Right lung (tissue), 10 donors: ENCODE data around the gene ABCC2. TPM values are rescaled to one million over a fixed set of nuclear protein-coding genes. Genes with fewer than 3 reads are reported as not detected.
A peak's percentile ranks its signal among the peaks of the same experiment; 100 is the strongest.
"Not testable (repeated sequence)": the region's sequence is repeated elsewhere in the genome, so short reads cannot be mapped to it uniquely, and the experiment has no call there.

ENCODE experiments used
- DNase-seq, 2 donors: peaks; one replicate each; pipeline ENCODE4 v3.0.0-alpha.2; 2013
- long read RNA-seq, 8 donors: transcript quantifications; one replicate each; lab custom pipeline, GENCODE V29; 2026
- polyA plus RNA-seq, 5 donors: library from polyadenylated mRNA; unstranded; fragments of 120-200 nt; gene quantifications; one replicate each; pipeline versions ENCODE4 v1.2.1 to v1.2.3, GENCODE V29; 2013; ENCODE audit warnings: inconsistent platforms in 1 of 5, low replicate concordance in 1 of 5; ENCODE audit not compliant: insufficient read length in 5 of 5, insufficient read depth in 1 of 5

The ABCC2 gene
- polyA plus RNA-seq = 1 to 10 TPM in 3 of 5 donors, under 1 TPM in 2; 0.78 to 1.5 (median 1.2) TPM
- long read RNA-seq, donor 1, partial matches to known transcripts = 0 of 1 reads
- long read RNA-seq, donor 1, other reads (novel, unspliced or antisense) = 0 of 1 reads
- long read RNA-seq, donor 2 = 0 reads
- long read RNA-seq, donor 3 = 0 reads
- long read RNA-seq, donor 4 = 0 reads
- long read RNA-seq, donor 5 = 0 reads
- long read RNA-seq, donor 6 = 0 reads
- long read RNA-seq, donor 7 = 0 reads
- long read RNA-seq, donor 8 = 0 reads

GRCh38 chr10:99782447-99783286 lies at the start of gene ABCC2:
Gene ABCC2 (plus strand): TSS chr10:99782640. CDS start chr10:99782845, 205 bp downstream.
- DNase-seq = no peak

- DNase-seq = peak in 1 of 2 donors; percentile 12
Measured at GRCh38 chr10:99733366-99733765, 49.1 kb upstream of the ABCC2 start.

- DNase-seq = not testable (repeated sequence)
Measured at GRCh38 chr10:99734111-99734510, 48.3 kb upstream of the ABCC2 start.

GRCh38 chr10:99740260-99740659 lies 42.2 kb upstream of the ABCC2 start:
- no peak for DNase-seq

- no peak for DNase-seq
Measured at GRCh38 chr10:99740933-99741559, 41.4 kb upstream of the ABCC2 start.

- no peak for DNase-seq
Measured at GRCh38 chr10:99742254-99742653, 40.2 kb upstream of the ABCC2 start.

GRCh38 chr10:99742701-99743100 lies 39.7 kb upstream of the ABCC2 start:
- DNase-seq = no peak

- no peak for DNase-seq
Measured at GRCh38 chr10:99743841-99744240, 38.6 kb upstream of the ABCC2 start.

- DNase-seq = not testable (repeated sequence)
Measured at GRCh38 chr10:99746166-99746565, 36.3 kb upstream of the ABCC2 start.

GRCh38 chr10:99748823-99749451 lies 33.5 kb upstream of the ABCC2 start:
- DNase-seq = no peak

- DNase-seq = no peak
Measured at GRCh38 chr10:99750641-99751040, 31.8 kb upstream of the ABCC2 start.

GRCh38 chr10:99754670-99755069 lies 27.8 kb upstream of the ABCC2 start:
- no peak for DNase-seq

- no peak for DNase-seq
Measured at GRCh38 chr10:99756159-99756558, 26.3 kb upstream of the ABCC2 start.

GRCh38 chr10:99758211-99758891 lies 24.1 kb upstream of the ABCC2 start:
- DNase-seq = peak; percentile 46 to 56

- no peak for DNase-seq
Measured at GRCh38 chr10:99760321-99760720, 22.1 kb upstream of the ABCC2 start.

GRCh38 chr10:99761365-99761764 lies 21.1 kb upstream of the ABCC2 start:
- DNase-seq = no peak

GRCh38 chr10:99765672-99766301 lies 16.7 kb upstream of the ABCC2 start:
- DNase-seq = no peak

- no peak for DNase-seq
Measured at GRCh38 chr10:99766302-99766681, 16.1 kb upstream of the ABCC2 start.

- DNase-seq = no peak
Measured at GRCh38 chr10:99767901-99768300, 14.5 kb upstream of the ABCC2 start.

GRCh38 chr10:99768556-99768955 lies 13.9 kb upstream of the ABCC2 start:
- DNase-seq = no peak

GRCh38 chr10:99769706-99770105 lies 12.7 kb upstream of the ABCC2 start:
- no peak for DNase-seq
